ENCODE data around the gene TNRC6A. TPM values are rescaled to one million over a fixed set of nuclear protein-coding genes. Genes with fewer than 3 reads are reported as not detected.

Gene TNRC6A
- total and polyA plus RNA-seq, 2 experiments from 2014 or later: 93.1 to 124 TPM

GRCh38 chr16:24853169-24853824, 123.8 kb downstream of the TNRC6A start (continued):
- TF ChIP-seq CREB1 (CRISPR knock-in tag; IDR thresholded peaks at IDR 0.05; ENCODE audit: low read depth): no peak
- no peak for TF ChIP-seq EZH2phosphoT487 (IDR thresholded peaks at IDR 0.05; ENCODE audit: unreplicated experiment)
- no peak for TF ChIP-seq NANOG (IDR thresholded peaks at IDR 0.05; ENCODE audit: borderline replicate concordance)
- TF ChIP-seq POLR2AphosphoS5 (IDR thresholded peaks at IDR 0.05; ENCODE audit: low read depth): no peak
- no peak for TF ChIP-seq REST (IDR thresholded peaks at IDR 0.05; ENCODE audit: unreplicated experiment)
- no peak for TF ChIP-seq ZNF114 (CRISPR knock-in tag; IDR thresholded peaks at IDR 0.05)
- TF ChIP-seq ETS1 (IDR thresholded peaks at IDR 0.05): no peak

- Mint-ChIP-seq H3K27ac (no peak overlapping the region), H3K4me3 (no peak overlapping the region), H3K4me1 (no peaks in the 10 kb centered on the region; the same call in 2 of the 3 replicates), H3K36me3 (ENCODE audit: low read depth) (no peaks in the 10 kb centered on the region), H3K9me3 (no peaks in the 10 kb centered on the region), H3K27me3 (ENCODE audit: insufficient read depth, low read depth, poor library complexity) (peaks cover 3% of the 10 kb centered on the region)
- no peaks in the 10 kb centered on the region for H3K36me3 ChIP-seq (ENCODE audit: insufficient read depth)
- no peaks in the 10 kb centered on the region for H3F3A ChIP-seq (replicated peaks; ENCODE audit: low read depth)
- H3K79me2 ChIP-seq (replicated peaks; ENCODE audit: insufficient read depth): no peaks in the 10 kb centered on the region
- no peak overlapping the region; the same call in 1 of the 2 replicates for H3K4me2 ChIP-seq
- no peaks in the 10 kb centered on the region; the same call in 1 of the 2 replicates for H4K20me1 ChIP-seq (replicated peaks; ENCODE audit: insufficient read depth)
- DNase-seq (ENCODE audit: low spot score) (peak; percentile 28), ATAC-seq (peak; percentile 49)
- no peak overlapping the region for H3K27ac ChIP-seq (ENCODE audit: low read depth)
- no peaks in the 10 kb centered on the region for H3K27me3 ChIP-seq (ENCODE audit: insufficient read depth)
- no peaks in the 10 kb centered on the region for H3K9me2 ChIP-seq (ENCODE audit: insufficient read depth)
- H3K4me1 ChIP-seq (ENCODE audit: insufficient read depth): no peaks in the 10 kb centered on the region
- peak overlapping the region; percentile 91 for H2AFZ ChIP-seq
- no peak overlapping the region for H3K4me3 ChIP-seq
- TF ChIP-seq REST (IDR thresholded peaks at IDR 0.05; ENCODE audit: unreplicated experiment) (no peak), CTCF (conservative IDR thresholded peaks at IDR 0.05; ENCODE audit: low read depth in 2 of 2) (no peak)
These were observed 124.4 kb downstream of the TNRC6A start for GRCh38 chr16:24853830-24854229.
